SK-N-MC (cell line): ENCODE results near the gene MCRIP2.
A peak's percentile ranks its signal among the peaks of the same experiment; 100 is the strongest.

Experiments used
- DNase-seq: peaks from one replicate; pipeline ENCODE4 v3.0.0-alpha.2; 2011; ENCODE audit warnings: low read depth, low spot score
- H3K27ac ChIP-seq: fragments of 200-600 bp; sonication (generic); 2 replicates; pipeline ENCODE4 v1.5.1; 2016; ENCODE audit warnings: mixed run types
- H3K36me3 ChIP-seq: fragments of 200-600 bp; sonication (generic); 2 replicates; pipeline ENCODE4 v1.6.1; 2017; ENCODE audit warnings: antibody characterized with exemption, low read length, mixed read lengths; ENCODE audit not compliant: insufficient read depth
- H3K4me3 ChIP-seq: fragments of 200-600 bp; sonication (generic); 2 replicates; pipeline ENCODE4 v1.5.1; 2016
- H3K9ac ChIP-seq: fragments of 200-600 bp; sonication (generic); 2 replicates; pipeline ENCODE4 v1.8.0; 2017; ENCODE audit warnings: mixed run types, mixed read lengths; ENCODE audit not compliant: insufficient read length
- H3K9me3 ChIP-seq: fragments of 200-600 bp; sonication (generic); 2 replicates; pipeline ENCODE4 v1.6.1; 2017; ENCODE audit warnings: low read depth, mild to moderate bottlenecking, antibody characterized with exemption, low read length, moderate library complexity, mixed read lengths
- EZH2 ChIP-seq: fragments of 200-600 bp; sonication (generic); IDR thresholded peaks from one replicate; pipeline ENCODE4 v1.6.1; 2017; ENCODE audit warnings: antibody characterized with exemption
- FOXP2 ChIP-seq: optimal IDR thresholded peaks from 2 replicates; pipeline ENCODE3; 2011; ENCODE audit warnings: mild to moderate bottlenecking, moderate library complexity; ENCODE audit not compliant: insufficient read depth; ENCODE audit errors: extremely low read length, control extremely low read depth
- POLR2AphosphoS5 ChIP-seq: IDR thresholded peaks from 2 replicates; pipeline ENCODE4 v1.6.1; 2012; ENCODE audit warnings: mild to moderate bottlenecking, low read depth, low read length, borderline replicate concordance

The MCRIP2 gene

DNA sequence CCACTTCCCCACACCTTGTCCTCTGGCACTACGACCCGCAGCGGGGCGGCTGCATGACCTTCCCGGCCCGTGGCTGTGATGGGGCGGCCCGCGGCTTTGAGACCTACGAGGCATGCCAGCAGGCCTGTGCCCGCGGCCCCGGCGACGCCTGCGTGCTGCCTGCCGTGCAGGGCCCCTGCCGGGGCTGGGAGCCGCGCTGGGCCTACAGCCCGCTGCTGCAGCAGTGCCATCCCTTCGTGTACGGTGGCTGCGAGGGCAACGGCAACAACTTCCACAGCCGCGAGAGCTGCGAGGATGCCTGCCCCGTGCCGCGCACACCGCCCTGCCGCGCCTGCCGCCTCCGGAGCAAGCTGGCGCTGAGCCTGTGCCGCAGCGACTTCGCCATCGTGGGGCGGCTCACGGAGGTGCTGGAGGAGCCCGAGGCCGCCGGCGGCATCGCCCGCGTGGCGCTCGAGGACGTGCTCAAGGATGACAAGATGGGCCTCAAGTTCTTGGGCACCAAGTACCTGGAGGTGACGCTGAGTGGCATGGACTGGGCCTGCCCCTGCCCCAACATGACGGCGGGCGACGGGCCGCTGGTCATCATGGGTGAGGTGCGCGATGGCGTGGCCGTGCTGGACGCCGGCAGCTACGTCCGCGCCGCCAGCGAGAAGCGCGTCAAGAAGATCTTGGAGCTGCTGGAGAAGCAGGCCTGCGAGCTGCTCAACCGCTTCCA lies 8.1 kb upstream of the MCRIP2 start:
- no peak for TF ChIP-seq FOXP2
- Histone ChIP-seq H3K4me3 (no peak overlapping the region), H3K9me3 (no peaks in the 10 kb centered on the region), H3K36me3 (no peaks in the 10 kb centered on the region), H3K9ac (no peak overlapping the region), H3K27ac (no peak overlapping the region)
- no peak for DNase-seq

DNA sequence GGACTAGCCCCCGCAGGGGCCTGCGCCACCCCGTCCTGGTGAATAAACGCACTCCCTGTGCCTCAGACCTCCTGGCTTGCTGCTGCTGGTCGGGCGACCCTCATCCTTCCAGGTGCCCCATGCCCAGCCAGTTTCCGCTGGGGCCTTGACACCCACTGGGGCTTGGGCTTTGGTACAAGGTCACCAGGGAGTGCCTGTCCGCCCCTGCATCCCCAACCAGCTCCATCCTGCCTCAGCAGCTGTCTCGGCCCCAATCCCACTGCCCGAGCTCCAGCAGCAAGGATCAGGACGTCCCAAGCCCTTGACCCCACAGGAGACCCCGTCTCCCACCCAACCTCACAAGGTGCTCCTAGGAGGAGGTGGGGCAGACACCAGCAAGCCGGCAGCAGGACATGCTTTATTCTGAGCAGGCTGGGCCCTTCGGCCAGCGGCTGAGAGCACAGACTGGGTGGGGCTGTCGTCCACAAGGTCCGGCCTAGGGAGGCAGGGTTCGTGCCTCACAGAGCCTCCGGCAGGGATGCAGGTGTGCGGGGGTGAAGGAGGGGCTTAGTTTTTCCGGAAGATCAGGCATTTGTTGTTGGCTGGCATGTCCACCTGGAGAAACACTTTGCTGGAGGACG lies 7.5 kb upstream of the MCRIP2 start:
- no peak; the same call in 1 of the 2 replicates for TF ChIP-seq POLR2AphosphoS5
- TF ChIP-seq EZH2, result no peak
- no peak for TF ChIP-seq FOXP2
- H3K9ac ChIP-seq, result no peak overlapping the region
- no peaks in the 10 kb centered on the region for H3K9me3 ChIP-seq
- DNase-seq, result no peak
- H3K36me3 ChIP-seq, result no peaks in the 10 kb centered on the region
- H3K4me3 ChIP-seq, result no peak overlapping the region
- no peak overlapping the region for H3K27ac ChIP-seq

DNA sequence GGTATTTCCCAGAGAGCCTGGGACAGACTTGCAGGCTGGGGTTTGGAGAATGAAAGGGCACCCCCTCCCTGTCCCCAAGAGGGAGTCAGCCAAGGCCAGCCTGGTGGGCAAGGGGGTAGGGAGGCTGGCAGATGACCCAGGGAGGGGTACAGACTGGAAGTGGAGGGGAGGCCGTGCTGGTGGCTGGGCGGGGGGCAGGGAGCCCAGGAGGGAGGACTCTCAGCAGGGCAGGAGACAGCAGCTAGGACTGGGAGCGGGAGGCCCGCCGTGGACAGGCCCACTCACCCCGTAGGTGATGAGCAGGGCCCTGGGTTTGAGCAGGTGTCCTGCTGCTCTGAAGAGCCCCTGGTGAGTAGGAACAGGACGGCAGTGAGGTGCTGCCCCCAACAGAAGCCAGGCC lies 6.6 kb upstream of the MCRIP2 start:
- Histone ChIP-seq H3K36me3 (no peaks in the 10 kb centered on the region), H3K27ac (no peak overlapping the region), H3K4me3 (peak overlapping the region; percentile 99), H3K9ac (no peak overlapping the region), H3K9me3 (no peaks in the 10 kb centered on the region)
- DNase-seq, result no peak
- TF ChIP-seq POLR2AphosphoS5 (no peak), FOXP2 (no peak), EZH2 (no peak)

DNA sequence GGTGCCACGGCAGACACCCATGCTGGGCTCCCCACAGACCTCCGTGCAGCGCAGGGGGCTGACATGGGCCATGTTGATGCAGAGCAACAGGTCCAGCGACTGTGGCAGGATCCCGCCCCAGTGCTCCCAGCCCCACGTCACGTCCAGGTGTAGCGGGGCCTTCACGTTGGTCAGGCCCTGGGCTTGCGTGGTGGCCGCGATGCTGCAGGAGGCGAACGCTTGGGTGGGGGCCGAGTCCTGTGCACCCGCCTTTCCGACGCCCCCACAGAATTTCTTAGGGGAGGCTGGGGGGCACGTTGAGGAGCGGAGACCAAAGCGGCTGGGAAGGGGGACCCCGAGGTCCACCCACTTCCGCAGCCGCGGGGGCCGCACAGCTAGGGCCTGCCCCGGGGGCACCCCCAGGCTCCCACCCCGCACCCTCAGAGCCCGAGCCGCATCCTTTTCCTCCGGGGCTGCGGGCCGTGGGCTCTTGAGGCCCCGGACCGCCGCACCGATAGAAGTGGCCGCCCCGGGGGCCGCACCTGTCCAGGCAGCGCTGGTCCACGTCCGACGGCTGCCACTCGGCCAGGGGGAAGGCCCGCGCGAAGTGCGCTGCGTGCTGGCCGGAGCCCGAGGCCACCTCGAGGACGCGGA lies 5.9 kb upstream of the MCRIP2 start:
- no peak for DNase-seq
- Histone ChIP-seq H3K9me3 (no peaks in the 10 kb centered on the region), H3K9ac (peak overlapping the region; percentile 85), H3K36me3 (no peaks in the 10 kb centered on the region), H3K4me3 (peak overlapping the region; percentile 99), H3K27ac (peak overlapping the region; percentile 96)
- TF ChIP-seq POLR2AphosphoS5 (no peak), FOXP2 (no peak), EZH2 (no peak)

DNA sequence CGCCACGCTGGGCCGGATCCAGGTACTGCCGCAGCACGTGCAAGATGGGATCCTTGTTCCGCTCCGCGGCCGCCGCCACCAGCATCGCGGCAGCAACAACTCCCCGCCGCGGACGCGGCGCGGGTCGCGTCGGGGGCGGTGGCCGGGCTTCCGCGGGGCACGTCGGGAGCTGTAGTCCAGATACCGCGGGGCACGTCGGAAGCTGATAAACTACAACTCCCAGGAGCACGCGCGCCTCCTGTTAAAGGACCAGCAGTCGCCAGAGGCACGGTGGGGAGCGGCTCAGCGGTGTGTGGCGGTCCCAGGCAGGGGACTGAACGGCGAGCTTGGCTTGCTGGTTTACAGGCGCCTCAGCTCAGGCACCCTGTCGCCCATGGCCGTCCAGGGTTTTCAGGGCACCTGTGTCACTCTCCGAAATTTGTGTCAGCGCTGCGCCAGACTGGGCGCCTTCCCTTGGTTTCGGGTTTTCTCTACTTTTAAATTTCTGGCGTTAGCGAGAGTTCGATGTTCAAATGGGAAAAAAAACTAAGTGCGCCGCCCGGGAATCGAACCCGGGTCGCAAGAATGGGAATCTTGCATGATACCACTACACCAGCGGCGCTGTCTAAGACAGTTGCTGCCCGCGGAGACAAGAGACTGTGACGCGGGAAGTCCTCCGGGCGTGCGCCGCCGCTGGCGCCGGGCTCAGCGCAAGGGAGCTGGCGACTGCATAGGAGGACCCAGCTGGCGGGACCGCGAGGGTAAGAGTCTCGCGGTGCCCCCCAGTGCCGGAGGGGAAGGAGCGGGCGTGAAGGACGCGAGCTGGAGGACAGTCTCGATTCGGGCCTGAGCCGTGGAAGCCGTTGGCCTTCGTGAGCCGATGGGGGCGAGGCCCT lies 5.2 kb upstream of the MCRIP2 start, which contains the start of gene METTL26:
Gene METTL26, minus strand, starts transcription at position 100 of the 875 bp plus-strand sequence. Its CDS starts 15 bp downstream, at position 85.
- Histone ChIP-seq H3K9me3 (no peaks in the 10 kb centered on the region), H3K27ac (peak within 1 kb of the TSS; percentile 96), H3K36me3 (no peaks in the 10 kb centered on the region), H3K9ac (peak within 1 kb of the TSS; percentile 85), H3K4me3 (peak within 1 kb of the TSS; percentile 99)
- peak; percentile 77 for DNase-seq
- TF ChIP-seq EZH2 (no peak), POLR2AphosphoS5 (peak; percentile 86; the same call in 1 of the 2 replicates)

DNA sequence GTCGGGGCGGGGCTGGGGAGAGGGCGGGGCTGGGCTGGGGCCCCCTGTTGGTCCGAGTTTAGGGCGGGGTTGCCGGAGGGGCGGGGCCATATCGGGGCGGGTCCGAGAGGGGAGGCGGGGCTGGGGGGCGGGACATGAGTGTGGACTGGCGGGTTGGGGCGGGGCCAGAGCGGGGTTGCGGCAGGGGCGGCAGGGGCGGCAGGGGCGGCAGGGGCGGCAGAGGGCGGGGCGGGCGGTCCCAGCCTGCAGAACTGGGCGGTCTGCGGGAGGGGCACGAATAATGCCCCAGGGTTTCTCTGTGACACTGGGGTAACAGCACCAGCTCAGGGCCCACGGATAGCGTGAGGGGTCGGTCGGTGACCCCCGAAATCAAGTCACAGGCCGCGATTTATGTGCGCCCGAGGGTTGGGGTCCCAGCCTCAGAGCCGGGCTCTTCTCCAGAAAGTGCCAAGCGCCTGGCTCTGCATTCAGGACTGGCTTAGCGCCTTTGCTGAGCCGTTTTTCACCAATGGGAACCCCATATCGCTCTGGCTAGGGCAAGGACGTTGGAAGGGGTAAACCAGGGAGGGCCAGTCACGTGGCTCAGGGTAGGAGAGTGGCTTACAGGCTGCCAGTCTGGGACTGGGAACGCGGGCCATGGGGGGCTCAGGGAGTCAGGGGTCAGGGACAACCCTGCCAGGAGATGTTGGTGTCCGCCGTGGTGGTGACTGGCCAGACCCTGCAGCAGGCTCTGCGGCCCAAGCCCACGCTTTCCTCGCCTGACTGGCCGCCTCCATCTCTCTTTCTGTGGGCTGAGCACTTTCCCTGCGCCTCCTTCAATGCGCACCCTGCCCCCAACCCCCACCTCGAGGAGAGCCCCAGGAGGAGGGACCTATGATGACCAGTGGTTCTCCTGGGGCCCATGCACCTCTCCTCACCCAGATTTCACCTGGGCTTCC lies 4.3 kb upstream of the MCRIP2 start:
- Histone ChIP-seq H3K36me3 (no peaks in the 10 kb centered on the region), H3K9ac (peak overlapping the region; percentile 85), H3K9me3 (no peaks in the 10 kb centered on the region), H3K4me3 (peak overlapping the region; percentile 99), H3K27ac (no peak overlapping the region)
- no peak for DNase-seq
- TF ChIP-seq POLR2AphosphoS5 (no peak), FOXP2 (no peak), EZH2 (no peak)

DNA sequence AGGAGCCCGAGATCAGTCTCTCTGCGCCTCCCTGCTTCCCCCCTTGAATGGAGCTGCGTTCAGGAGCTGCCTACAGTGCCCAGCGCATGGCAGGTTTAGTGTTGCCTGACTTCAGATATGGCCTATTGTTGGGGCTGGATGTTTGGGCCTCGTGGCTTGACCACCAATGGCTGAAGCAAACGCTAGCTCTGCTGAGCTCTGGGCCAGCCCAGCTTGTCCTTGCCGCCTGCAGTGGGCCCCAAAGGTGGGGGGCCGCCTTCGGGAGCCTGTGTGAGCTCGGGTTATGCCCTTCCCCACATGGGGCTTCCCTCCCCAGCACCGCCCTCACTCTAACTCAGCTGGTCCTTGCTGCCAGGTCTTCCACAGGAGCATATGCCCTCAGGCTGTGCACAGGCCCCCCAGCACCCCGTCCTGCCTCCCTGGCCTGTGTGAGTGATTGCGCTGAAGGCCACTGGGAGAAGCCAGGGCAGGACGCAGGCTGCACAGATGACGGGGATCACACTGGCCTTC lies 3.5 kb upstream of the MCRIP2 start:
- Histone ChIP-seq H3K27ac (no peak overlapping the region), H3K9me3 (no peaks in the 10 kb centered on the region), H3K36me3 (no peaks in the 10 kb centered on the region), H3K4me3 (no peak overlapping the region), H3K9ac (no peak overlapping the region)
- DNase-seq, result no peak
- TF ChIP-seq EZH2 (no peak), FOXP2 (no peak), POLR2AphosphoS5 (no peak)
